Prostate gland (tissue), 2 donors: ENCODE results near the gene ADAP1. TPM values are rescaled to one million over a fixed set of nuclear protein-coding genes. Genes with fewer than 3 reads are reported as not detected.

ENCODE experiments used
- DNase-seq: peaks from one replicate; pipeline ENCODE4 v3.0.0-alpha.2; 2019; ENCODE audit warnings: low spot score
- H3K27ac ChIP-seq, 2 donors: fragments of 200-600 bp; sonication (generic); 2 replicates each; pipeline ENCODE4 v1.5.1; 2017 to 2019
- H3K27me3 ChIP-seq: fragments of 200-600 bp; sonication (generic); replicated peaks from 2 replicates; pipeline ENCODE4 v1.5.1; 2019; ENCODE audit not compliant: insufficient read depth
- H3K36me3 ChIP-seq, 2 donors: fragments of 200-600 bp; sonication (generic); 1 replicate in 1 of 2; 2 replicates in 1 of 2; pipeline versions ENCODE4 v1.5.1 to v1.8.1; 2017 to 2019
- H3K4me1 ChIP-seq: fragments of 200-600 bp; sonication (generic); replicated peaks from 2 replicates; pipeline ENCODE4 v1.5.1; 2019
- H3K4me3 ChIP-seq, 2 donors: fragments of 200-600 bp; sonication (generic); 2 replicates each; pipeline ENCODE4 v1.5.1; 2017 to 2019
- H3K9me3 ChIP-seq: fragments of 200-600 bp; sonication (generic); 2 replicates; pipeline ENCODE4 v1.5.1; 2017
- POLR2A ChIP-seq: fragments of 450-650 bp; IDR thresholded peaks from one replicate; pipeline ENCODE4 v1.6.1; 2016; ENCODE audit warnings: antibody characterized with exemption, mild to moderate bottlenecking
- POLR2AphosphoS5 ChIP-seq: sonication (generic); formaldehyde crosslinking; IDR thresholded peaks from one replicate; pipeline ENCODE4 v1.6.1; 2017; ENCODE audit warnings: antibody characterized with exemption
- WGBS: methylation state at CpG from one replicate; pipeline ENCODE4 v1.1.5; 2018; 5-methylcytosine and 5-hydroxymethylcytosine counted together
- intact Hi-C: fragments of 100-400 bp; cut with DNase I; formaldehyde crosslinking; loops from one replicate; pipeline ENCODE4 v1.14.2; 2022
- total RNA-seq, 2 donors: library from RNA; depleted of rRNA; stranded (reverse); fragments of >200 nt; gene quantifications; one replicate each; pipeline ENCODE4 v1.1.0, GENCODE V29; 2016
- TF ChIP-seq, protein P1 (sequence below), 4 experiments: fragments of 200-600 bp in 2 of 4; fragments of 450-650 bp in 2 of 4; sonication (generic) in 2 of 4; IDR thresholded peaks; 1 replicate in 3 of 4; 2 replicates in 1 of 4; pipeline ENCODE4 v1.5.1; 2016 to 2019; ENCODE audit warnings: antibody characterized with exemption in 4 of 4, mild to moderate bottlenecking in 2 of 4, moderate library complexity in 2 of 4

ADAP1 gene
- total RNA-seq, 2 donors from 2014 or later = 5.9 to 8.3 TPM

DNA sequence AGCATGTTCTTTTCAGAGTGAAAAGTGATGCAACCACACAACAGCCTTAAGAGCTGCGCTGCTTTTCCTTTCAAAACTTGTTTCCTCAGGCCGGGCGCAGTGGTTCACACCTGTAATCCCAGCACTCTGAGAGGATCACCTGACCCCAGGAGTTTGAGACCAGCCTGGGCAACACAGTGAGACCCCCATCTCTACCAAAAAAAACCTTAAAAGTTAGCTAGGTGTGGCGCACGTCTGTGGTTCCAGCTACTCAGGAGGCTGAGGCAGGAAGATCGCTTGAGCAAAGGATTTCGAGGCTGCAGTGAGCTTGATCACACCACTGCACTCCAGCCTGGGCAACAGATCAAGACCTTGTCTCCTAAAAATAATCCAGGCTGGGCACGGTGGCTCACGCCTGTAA is 18.8 kb upstream of the ADAP1 start:
- DNase-seq = no peak
- intact Hi-C loops = no loop called here
- peaks cover 0 to 8% of the 10 kb centered on the region in 2 donors for H3K36me3 ChIP-seq
- no peaks in the 10 kb centered on the region for H3K9me3 ChIP-seq
- no peak overlapping the region for H3K4me3 ChIP-seq
- H3K27ac ChIP-seq = no peak overlapping the region
- no peak for TF ChIP-seq POLR2A
- TF ChIP-seq, protein P1, sequence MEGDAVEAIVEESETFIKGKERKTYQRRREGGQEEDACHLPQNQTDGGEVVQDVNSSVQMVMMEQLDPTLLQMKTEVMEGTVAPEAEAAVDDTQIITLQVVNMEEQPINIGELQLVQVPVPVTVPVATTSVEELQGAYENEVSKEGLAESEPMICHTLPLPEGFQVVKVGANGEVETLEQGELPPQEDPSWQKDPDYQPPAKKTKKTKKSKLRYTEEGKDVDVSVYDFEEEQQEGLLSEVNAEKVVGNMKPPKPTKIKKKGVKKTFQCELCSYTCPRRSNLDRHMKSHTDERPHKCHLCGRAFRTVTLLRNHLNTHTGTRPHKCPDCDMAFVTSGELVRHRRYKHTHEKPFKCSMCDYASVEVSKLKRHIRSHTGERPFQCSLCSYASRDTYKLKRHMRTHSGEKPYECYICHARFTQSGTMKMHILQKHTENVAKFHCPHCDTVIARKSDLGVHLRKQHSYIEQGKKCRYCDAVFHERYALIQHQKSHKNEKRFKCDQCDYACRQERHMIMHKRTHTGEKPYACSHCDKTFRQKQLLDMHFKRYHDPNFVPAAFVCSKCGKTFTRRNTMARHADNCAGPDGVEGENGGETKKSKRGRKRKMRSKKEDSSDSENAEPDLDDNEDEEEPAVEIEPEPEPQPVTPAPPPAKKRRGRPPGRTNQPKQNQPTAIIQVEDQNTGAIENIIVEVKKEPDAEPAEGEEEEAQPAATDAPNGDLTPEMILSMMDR (IDR thresholded peaks at IDR 0.05) = no peak
- no peak for TF ChIP-seq POLR2AphosphoS5
- H3K27me3 ChIP-seq = no peaks in the 10 kb centered on the region
- H3K4me1 ChIP-seq = peaks cover 12% of the 10 kb centered on the region
- WGBS = 85% methylated on average over 9 of the region's 9 CpGs

- no peak for DNase-seq
- 69% methylated on average over 10 of the region's 10 CpGs for WGBS
Measured at GRCh38 chr7:972676-973309, 18.3 kb upstream of the ADAP1 start.

DNA sequence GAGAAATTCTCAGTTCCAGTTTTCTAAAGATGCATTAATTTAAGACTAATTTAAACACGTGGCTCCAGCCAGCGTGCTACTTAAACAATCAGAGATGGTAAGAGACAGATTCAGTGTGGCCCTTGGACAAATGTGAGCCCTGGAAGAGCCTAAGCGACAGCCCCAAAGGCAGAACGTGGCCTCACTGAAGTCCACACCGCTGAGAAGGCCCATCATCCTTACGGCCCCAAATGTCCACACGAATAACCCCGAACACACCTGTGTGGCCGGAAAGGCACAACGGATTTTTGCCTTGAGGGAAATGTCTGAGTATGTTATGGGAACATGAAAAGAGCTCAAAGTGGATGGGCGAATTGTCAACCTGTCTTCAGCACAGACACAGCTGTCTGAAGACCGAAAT is 17.6 kb upstream of the ADAP1 start:
- TF ChIP-seq POLR2A (no peak), POLR2AphosphoS5 (no peak)
- TF ChIP-seq, protein P1 (IDR thresholded peaks at IDR 0.05) = no peak
- peaks cover 8% of the 10 kb centered on the region for H3K4me1 ChIP-seq
- 93% methylated on average over 12 of the region's 12 CpGs for WGBS
- H3K27me3 ChIP-seq = no peaks in the 10 kb centered on the region
- no peak overlapping the region for H3K27ac ChIP-seq
- no peak for DNase-seq
- intact Hi-C loops = no loop called here
- H3K9me3 ChIP-seq = no peaks in the 10 kb centered on the region
- peaks cover 0 to 8% of the 10 kb centered on the region in 2 donors for H3K36me3 ChIP-seq
- no peak overlapping the region for H3K4me3 ChIP-seq

More at GRCh38 chr7:972676-973309, 18.3 kb upstream of the ADAP1 start:
- TF ChIP-seq POLR2AphosphoS5 (no peak), POLR2A (no peak)
- TF ChIP-seq, protein P1 (IDR thresholded peaks at IDR 0.05) = no peak
- Histone ChIP-seq H3K4me1 (peaks cover 12% of the 10 kb centered on the region), H3K27me3 (no peaks in the 10 kb centered on the region), H3K4me3 (no peak overlapping the region), H3K27ac (no peak overlapping the region), H3K36me3 (peaks cover 0 to 8% of the 10 kb centered on the region in 2 donors), H3K9me3 (no peaks in the 10 kb centered on the region)
- intact Hi-C loops = no loop called here

GRCh38 chr7:970744-971143 is 16.3 kb upstream of the ADAP1 start:
- intact Hi-C loops = no loop called here

More at GRCh38 chr7:970744-971143, 16.3 kb upstream of the ADAP1 start:
- no peak overlapping the region for H3K27ac ChIP-seq
- DNase-seq = no peak
- no peaks in the 10 kb centered on the region for H3K9me3 ChIP-seq
- H3K36me3 ChIP-seq = peaks cover 0 to 8% of the 10 kb centered on the region in 2 donors
- 87% methylated on average over 6 of the region's 6 CpGs for WGBS
- H3K4me3 ChIP-seq = no peak overlapping the region
- H3K27me3 ChIP-seq = no peaks in the 10 kb centered on the region
- TF ChIP-seq POLR2A (no peak), POLR2AphosphoS5 (no peak)
- TF ChIP-seq, protein P1 (IDR thresholded peaks at IDR 0.05) = no peak
- peaks cover 6% of the 10 kb centered on the region for H3K4me1 ChIP-seq
